Liver (tissue), 3 donors: ENCODE results near the gene SDK2.

ENCODE experiments used
- ATF3 ChIP-seq: IDR thresholded peaks from 2 replicates; pipeline ENCODE4 v1.6.1; 2016; ENCODE audit warnings: antibody characterized with exemption
- CTCF ChIP-seq: fragments of 150-350 bp; IDR thresholded peaks from 2 replicates; pipeline ENCODE4 v1.5.1; 2017; ENCODE audit warnings: improper control_type of control experiment, low read depth, low read length; ENCODE audit not compliant: missing input control
- EGR1 ChIP-seq, 2 donors: IDR thresholded peaks; 2 replicates each; pipeline ENCODE4 v1.6.1; 2016 to 2018; ENCODE audit warnings: antibody characterized with exemption in 2 of 2, low read depth in 2 of 2
- FOXA1 ChIP-seq: IDR thresholded peaks from 2 replicates; pipeline ENCODE4 v1.6.1; 2016; ENCODE audit warnings: antibody characterized with exemption
- GABPA ChIP-seq, 2 donors: IDR thresholded peaks in 1 of 2; conservative IDR thresholded peaks in 1 of 2; 2 replicates each; pipeline ENCODE4 v1.6.1; 2016; ENCODE audit warnings: antibody characterized with exemption in 2 of 2, mild to moderate bottlenecking in 1 of 2, moderate library complexity in 1 of 2
- HNF4G ChIP-seq: IDR thresholded peaks from 2 replicates; pipeline ENCODE4 v1.6.1; 2016; ENCODE audit warnings: antibody characterized with exemption
- JUND ChIP-seq, 2 donors: IDR thresholded peaks; 2 replicates each; pipeline ENCODE4 v1.6.1; 2016; ENCODE audit warnings: antibody characterized with exemption in 2 of 2
- NR2F2 ChIP-seq: IDR thresholded peaks from 2 replicates; pipeline ENCODE4 v1.6.1; 2016; ENCODE audit warnings: antibody characterized with exemption
- RAD21 ChIP-seq, 2 donors: IDR thresholded peaks; 2 replicates each; pipeline ENCODE4 v1.6.1; 2016; ENCODE audit warnings: antibody characterized with exemption in 2 of 2, mild to moderate bottlenecking in 2 of 2
- RXRA ChIP-seq, 2 donors: IDR thresholded peaks; 2 replicates each; pipeline ENCODE4 v1.6.1; 2017 to 2018; ENCODE audit warnings: antibody characterized with exemption in 2 of 2, mild to moderate bottlenecking in 1 of 2
- SP1 ChIP-seq: IDR thresholded peaks from 2 replicates; pipeline ENCODE4 v1.6.1; 2018; ENCODE audit warnings: antibody characterized with exemption, mild to moderate bottlenecking
- YY1 ChIP-seq: IDR thresholded peaks from 2 replicates; pipeline ENCODE4 v1.6.1; 2016; ENCODE audit warnings: antibody characterized with exemption, mild to moderate bottlenecking
- TF ChIP-seq, protein P1 (sequence below): IDR thresholded peaks from 2 replicates; pipeline ENCODE4 v1.6.1; 2016; ENCODE audit warnings: antibody characterized with exemption, mild to moderate bottlenecking
- TF ChIP-seq, protein P2 (sequence below): IDR thresholded peaks from 2 replicates; pipeline ENCODE4 v1.6.1; 2016; ENCODE audit warnings: antibody characterized with exemption
- donor health status: healthy.
- donor health status: healthy.

DNA sequence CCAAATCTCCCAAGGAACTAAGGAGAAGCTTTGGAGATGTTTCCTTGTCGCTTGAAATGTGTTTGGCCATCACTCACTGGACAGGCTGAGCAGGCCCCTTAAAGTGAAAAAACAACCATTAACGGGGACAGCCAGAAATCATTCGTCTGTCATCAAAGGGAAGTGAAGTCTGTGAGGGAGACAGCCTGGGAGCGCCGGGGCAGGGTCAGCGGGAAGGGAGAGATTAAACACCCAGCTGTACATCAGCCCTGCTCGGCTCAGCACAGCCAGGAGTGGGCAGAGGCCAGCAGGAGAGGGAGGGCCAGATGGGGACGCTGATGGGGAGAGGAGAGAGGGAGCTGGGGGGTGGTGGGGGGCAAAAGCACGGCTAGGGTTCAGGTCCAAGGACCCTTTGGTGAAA lies 105.1 kb downstream of the SDK2 start:
- TF ChIP-seq NR2F2 (no peak), CTCF (no peak), RAD21 (IDR thresholded peaks at IDR 0.05) (no peak), ATF3 (no peak), JUND (IDR thresholded peaks at IDR 0.05) (no peak), HNF4G (no peak), YY1 (no peak), FOXA1 (no peak), SP1 (no peak), RXRA (IDR thresholded peaks at IDR 0.05) (no peak), EGR1 (IDR thresholded peaks at IDR 0.05; ENCODE audit: low read depth in 2 of 2) (no peak), GABPA (IDR thresholded peaks at IDR 0.05 in 1 of 2, conservative IDR thresholded peaks at IDR 0.05 in 1 of 2) (no peak)
- TF ChIP-seq, protein P1, sequence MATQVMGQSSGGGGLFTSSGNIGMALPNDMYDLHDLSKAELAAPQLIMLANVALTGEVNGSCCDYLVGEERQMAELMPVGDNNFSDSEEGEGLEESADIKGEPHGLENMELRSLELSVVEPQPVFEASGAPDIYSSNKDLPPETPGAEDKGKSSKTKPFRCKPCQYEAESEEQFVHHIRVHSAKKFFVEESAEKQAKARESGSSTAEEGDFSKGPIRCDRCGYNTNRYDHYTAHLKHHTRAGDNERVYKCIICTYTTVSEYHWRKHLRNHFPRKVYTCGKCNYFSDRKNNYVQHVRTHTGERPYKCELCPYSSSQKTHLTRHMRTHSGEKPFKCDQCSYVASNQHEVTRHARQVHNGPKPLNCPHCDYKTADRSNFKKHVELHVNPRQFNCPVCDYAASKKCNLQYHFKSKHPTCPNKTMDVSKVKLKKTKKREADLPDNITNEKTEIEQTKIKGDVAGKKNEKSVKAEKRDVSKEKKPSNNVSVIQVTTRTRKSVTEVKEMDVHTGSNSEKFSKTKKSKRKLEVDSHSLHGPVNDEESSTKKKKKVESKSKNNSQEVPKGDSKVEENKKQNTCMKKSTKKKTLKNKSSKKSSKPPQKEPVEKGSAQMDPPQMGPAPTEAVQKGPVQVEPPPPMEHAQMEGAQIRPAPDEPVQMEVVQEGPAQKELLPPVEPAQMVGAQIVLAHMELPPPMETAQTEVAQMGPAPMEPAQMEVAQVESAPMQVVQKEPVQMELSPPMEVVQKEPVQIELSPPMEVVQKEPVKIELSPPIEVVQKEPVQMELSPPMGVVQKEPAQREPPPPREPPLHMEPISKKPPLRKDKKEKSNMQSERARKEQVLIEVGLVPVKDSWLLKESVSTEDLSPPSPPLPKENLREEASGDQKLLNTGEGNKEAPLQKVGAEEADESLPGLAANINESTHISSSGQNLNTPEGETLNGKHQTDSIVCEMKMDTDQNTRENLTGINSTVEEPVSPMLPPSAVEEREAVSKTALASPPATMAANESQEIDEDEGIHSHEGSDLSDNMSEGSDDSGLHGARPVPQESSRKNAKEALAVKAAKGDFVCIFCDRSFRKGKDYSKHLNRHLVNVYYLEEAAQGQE = no peak
- TF ChIP-seq, protein P2, sequence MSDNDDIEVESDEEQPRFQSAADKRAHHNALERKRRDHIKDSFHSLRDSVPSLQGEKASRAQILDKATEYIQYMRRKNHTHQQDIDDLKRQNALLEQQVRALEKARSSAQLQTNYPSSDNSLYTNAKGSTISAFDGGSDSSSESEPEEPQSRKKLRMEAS = no peak
